HEK293 (cell line): ENCODE data around the gene CRYGA.

ENCODE experiments used
- ELK4 ChIP-seq: IDR thresholded peaks from 2 replicates; pipeline ENCODE4 v1.6.1; 2011; ENCODE audit warnings: mild to moderate bottlenecking, low read depth, low read length, borderline replicate concordance
- SP3 ChIP-seq: fragments of 450-650 bp; formaldehyde crosslinking; IDR thresholded peaks from 2 replicates; pipeline ENCODE4 v1.5.1; 2016; ENCODE audit warnings: missing biosample characterization, missing genetic modification characterization
- ZNF76 ChIP-seq: fragments of 450-650 bp; formaldehyde crosslinking; IDR thresholded peaks from 2 replicates; pipeline ENCODE4; 2016; ENCODE audit warnings: low read depth, missing biosample characterization, missing genetic modification characterization, borderline replicate concordance

- no peak for TF ChIP-seq SP3 (tag by site-specific recombination)
- TF ChIP-seq ELK4 = no peak
- no peak for TF ChIP-seq ZNF76 (tag by site-specific recombination)
These were observed 44.4 kb upstream of the CRYGA start for GRCh38 chr2:208207769-208208168.
